Calu3 (cell line): ENCODE data around the gene RNF157. TPM values are rescaled to one million over a fixed set of nuclear protein-coding genes. Genes with fewer than 3 reads are reported as not detected.
A peak's percentile ranks its signal among the peaks of the same experiment; 100 is the strongest.

ENCODE experiments used
- Bru-seq: library from RNA; stranded (reverse); fragments of 400-500 nt; gene quantifications from one replicate; lab custom pipeline; 2021; lab: Mats Ljungman, UMichigan
- BruChase-seq, 2 experiments: library from RNA; stranded (reverse); fragments of 400-500 nt; gene quantifications; one replicate each; lab custom pipeline; 2021; lab: Mats Ljungman, UMichigan
- BruUV-seq: library from RNA; stranded (reverse); fragments of 400-500 nt; replicated peaks from 2 replicates; lab custom pipeline; 2021; lab: Mats Ljungman, UMichigan
- CTCF ChIA-PET: fragments of 300-600 bp; sonication (Branson Sonifier 250); formaldehyde crosslinking; loops from one replicate; lab custom pipeline; 2022; ENCODE audit warnings: antibody characterized with exemption; lab: Charles Lee
- DNase-seq: peaks from one replicate; pipeline ENCODE4 v3.0.0; 2022
- H3K27ac Mint-ChIP-seq: one replicate; pipeline ENCODE4 v1.8.0; 2022; ENCODE audit warnings: mixed read lengths; ENCODE audit not compliant: unreplicated experiment
- H3K27me3 Mint-ChIP-seq: one replicate; pipeline ENCODE4 v1.8.0; 2022; ENCODE audit warnings: mixed read lengths; ENCODE audit not compliant: unreplicated experiment
- H3K36me3 Mint-ChIP-seq: one replicate; pipeline ENCODE4 v1.8.0; 2022; ENCODE audit warnings: mild to moderate bottlenecking, moderate library complexity, mixed read lengths; ENCODE audit not compliant: insufficient read depth, unreplicated experiment
- H3K4me1 Mint-ChIP-seq: one replicate; pipeline ENCODE4 v1.8.0; 2022; ENCODE audit warnings: mild to moderate bottlenecking, low read depth, mixed read lengths; ENCODE audit not compliant: unreplicated experiment
- H3K4me3 Mint-ChIP-seq: one replicate; pipeline ENCODE4 v1.8.0; 2022; ENCODE audit warnings: mild to moderate bottlenecking, low read depth, moderate library complexity, mixed read lengths; ENCODE audit not compliant: unreplicated experiment
- H3K9me3 Mint-ChIP-seq: one replicate; pipeline ENCODE4 v1.8.0; 2022; ENCODE audit warnings: low read depth, mixed read lengths; ENCODE audit not compliant: unreplicated experiment
- CTCF ChIP-seq: fragments of 200-600 bp; IDR thresholded peaks from one replicate; pipeline ENCODE4 v1.8.0; 2022; ENCODE audit warnings: antibody characterized with exemption; ENCODE audit not compliant: unreplicated experiment
- intact Hi-C: fragments of 100-400 bp; cut with micrococcal nuclease; formaldehyde crosslinking; loops from one replicate; pipeline ENCODE4 v1.10.0; 2022; ENCODE audit not compliant: unreplicated experiment
- long read RNA-seq: library from polyadenylated mRNA; stranded (forward); transcript quantifications from one replicate; pipeline ENCODE4 v2.0.0, GENCODE V29; 2022
- total RNA-seq: library from RNA; stranded (reverse); gene quantifications from 2 replicates; pipeline ENCODE4 v1.2.3, GENCODE V29; 2022

The RNF157 gene
- 15.3 and 17.6 TPM in 2 replicates for total RNA-seq
- percentile 55 among the genes with signal in this experiment for Bru-seq, nascent RNA
- percentile 55 among the genes with signal in this experiment for BruChase-seq, experiment 1, labeled RNA remaining after a 6-hour chase
- percentile 60 among the genes with signal in this experiment for BruChase-seq, experiment 2, labeled RNA remaining after a 2-hour chase
- long read RNA-seq, full-length matches to known transcripts, result 8 of 19 reads
- long read RNA-seq, partial matches to known transcripts, result 4 of 19 reads
- long read RNA-seq, other reads (novel, unspliced or antisense), result 7 of 19 reads

- DNase-seq, result peak; percentile 69
- BruUV-seq, result no TSS peak
These were observed at the start of gene RNF157 for GRCh38 chr17:76240461-76241203. Gene RNF157 (minus strand): TSS chr17:76240493. CDS start chr17:76240240, 253 bp downstream.

GRCh38 chr17:76281573-76282371 lies 41.5 kb upstream of the RNF157 start:
- TF ChIP-seq CTCF, result no peak
- no peaks in the 10 kb centered on the region for H3K9me3 Mint-ChIP-seq
- no TSS peak for BruUV-seq
- DNase-seq, result no peak
- H3K36me3 Mint-ChIP-seq, result peaks cover 6% of the 10 kb centered on the region
- intact Hi-C loops, result no loop called here
- no peaks in the 10 kb centered on the region for H3K27me3 Mint-ChIP-seq
- no peak overlapping the region for H3K27ac Mint-ChIP-seq
- CTCF ChIA-PET, result interaction anchor here (1.3 kb wide), 1 partner anchor 44 kb away, joined by 4 read pairs; no protein-coding TSS in a partner anchor
- no peak overlapping the region for H3K4me3 Mint-ChIP-seq
- peaks cover 8% of the 10 kb centered on the region for H3K4me1 Mint-ChIP-seq

More at GRCh38 chr17:76240461-76241203, at the start of gene RNF157:
- H3K27me3 Mint-ChIP-seq, result no peaks in the 10 kb centered on the region
- H3K4me3 Mint-ChIP-seq, result peak within 1 kb of the TSS; percentile 82
- intact Hi-C loops, result no loop called here
- H3K27ac Mint-ChIP-seq, result peak within 1 kb of the TSS; percentile 28
- TF ChIP-seq CTCF, result no peak
- no peaks in the 10 kb centered on the region for H3K9me3 Mint-ChIP-seq
- CTCF ChIA-PET, result no interaction called here
- peaks cover 25% of the 10 kb centered on the region for H3K36me3 Mint-ChIP-seq
- H3K4me1 Mint-ChIP-seq, result peaks cover 9% of the 10 kb centered on the region

- no TSS peak for BruUV-seq
- CTCF ChIA-PET, result interaction anchor here (1.3 to 2.5 kb wide), 5 partner anchors 23 to 158 kb away, joined by 3 to 36 read pairs (median 10); no protein-coding TSS in a partner anchor
- Mint-ChIP-seq H3K27me3 (no peaks in the 10 kb centered on the region), H3K9me3 (no peaks in the 10 kb centered on the region), H3K4me1 (peaks cover 8% of the 10 kb centered on the region), H3K27ac (no peak overlapping the region), H3K4me3 (no peak overlapping the region), H3K36me3 (peaks cover 12% of the 10 kb centered on the region)
- no peak for TF ChIP-seq CTCF
- no peak for DNase-seq
- intact Hi-C loops, result no loop called here
These were observed 40.4 kb upstream of the RNF157 start for GRCh38 chr17:76280650-76281049.

GRCh38 chr17:76279742-76280287 lies 39.5 kb upstream of the RNF157 start:
- Mint-ChIP-seq H3K9me3 (no peaks in the 10 kb centered on the region), H3K4me3 (no peak overlapping the region), H3K4me1 (peaks cover 8% of the 10 kb centered on the region), H3K27me3 (no peaks in the 10 kb centered on the region), H3K27ac (no peak overlapping the region), H3K36me3 (peaks cover 16% of the 10 kb centered on the region)
- intact Hi-C loops, result loop anchor here (2.0 to 5.0 kb wide), 2 partner anchors 43 to 157 kb away; no protein-coding TSS in a partner anchor
- CTCF ChIA-PET, result interaction anchor here (0.5 to 2.5 kb wide), 26 partner anchors 9 to 339 kb away, joined by 3 to 36 read pairs (median 4); partner anchors contain the start of genes FBF1 and UBALD2
- no peak for DNase-seq
- no peak for TF ChIP-seq CTCF
- no TSS peak for BruUV-seq
